Measurements from ENCODE around the gene CLEC3B.

The CLEC3B gene

DNA sequence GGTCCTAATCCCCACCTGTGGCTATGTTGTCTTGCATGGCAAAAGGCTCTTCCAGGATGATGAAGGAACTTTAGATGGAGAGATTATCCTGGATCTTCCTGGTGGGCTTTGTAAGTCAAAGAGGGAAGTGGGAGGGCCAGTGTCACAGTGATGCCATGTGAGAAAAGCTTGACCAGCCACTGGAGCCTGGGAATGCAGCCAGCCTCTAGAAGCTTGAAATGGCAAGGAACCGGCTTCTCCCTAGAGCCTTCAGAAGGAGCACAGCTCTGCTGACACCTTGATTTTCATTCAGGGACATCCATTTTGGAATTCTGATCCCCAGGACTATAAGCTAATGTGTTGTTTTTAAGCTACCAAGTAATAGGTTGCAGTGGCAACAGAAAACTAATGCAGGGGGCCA is 58.3 kb downstream of the CLEC3B start:
- Histone ChIP-seq H3K27me3 (ENCODE audit: insufficient read depth, low read length) (peaks cover 1% of the 10 kb centered on the region), H3F3A (ENCODE audit: insufficient read depth, low read length) (no peaks in the 10 kb centered on the region), H3K4me1 (ENCODE audit: insufficient read depth, low read length, severe bottlenecking) (no peaks in the 10 kb centered on the region), H3K9me3 (ENCODE audit: low read length) (no peaks in the 10 kb centered on the region), H2AFZ (ENCODE audit: low read length) (no peak overlapping the region), H3K4me2 (ENCODE audit: low read length) (no peak overlapping the region), H3K36me3 (ENCODE audit: insufficient read depth, low read length) (no peaks in the 10 kb centered on the region), H3K27ac (ENCODE audit: low read depth, low read length, poor library complexity, severe bottlenecking) (no peak overlapping the region), H3K9me2 (ENCODE audit: low read depth, low read length) (no peaks in the 10 kb centered on the region), H4K20me1 (ENCODE audit: insufficient read depth, low read length) (no peaks in the 10 kb centered on the region), H3K4me3 (ENCODE audit: low read depth, low read length, poor library complexity, severe bottlenecking) (no peak overlapping the region), H3K9ac (ENCODE audit: low read length) (no peak overlapping the region), H3K79me2 (ENCODE audit: insufficient read depth, low read length) (no peaks in the 10 kb centered on the region)
- TF ChIP-seq, protein P1, sequence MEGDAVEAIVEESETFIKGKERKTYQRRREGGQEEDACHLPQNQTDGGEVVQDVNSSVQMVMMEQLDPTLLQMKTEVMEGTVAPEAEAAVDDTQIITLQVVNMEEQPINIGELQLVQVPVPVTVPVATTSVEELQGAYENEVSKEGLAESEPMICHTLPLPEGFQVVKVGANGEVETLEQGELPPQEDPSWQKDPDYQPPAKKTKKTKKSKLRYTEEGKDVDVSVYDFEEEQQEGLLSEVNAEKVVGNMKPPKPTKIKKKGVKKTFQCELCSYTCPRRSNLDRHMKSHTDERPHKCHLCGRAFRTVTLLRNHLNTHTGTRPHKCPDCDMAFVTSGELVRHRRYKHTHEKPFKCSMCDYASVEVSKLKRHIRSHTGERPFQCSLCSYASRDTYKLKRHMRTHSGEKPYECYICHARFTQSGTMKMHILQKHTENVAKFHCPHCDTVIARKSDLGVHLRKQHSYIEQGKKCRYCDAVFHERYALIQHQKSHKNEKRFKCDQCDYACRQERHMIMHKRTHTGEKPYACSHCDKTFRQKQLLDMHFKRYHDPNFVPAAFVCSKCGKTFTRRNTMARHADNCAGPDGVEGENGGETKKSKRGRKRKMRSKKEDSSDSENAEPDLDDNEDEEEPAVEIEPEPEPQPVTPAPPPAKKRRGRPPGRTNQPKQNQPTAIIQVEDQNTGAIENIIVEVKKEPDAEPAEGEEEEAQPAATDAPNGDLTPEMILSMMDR (IDR thresholded peaks at IDR 0.05; ENCODE audit: low read length) = no peak
- TF ChIP-seq EZH2 (IDR thresholded peaks at IDR 0.05; ENCODE audit: borderline replicate concordance, low read length) = no peak

GRCh38 chr3:45084820-45085816 is 59.0 kb downstream of the CLEC3B start:
- Histone ChIP-seq H3K4me2 (ENCODE audit: low read length) (no peak overlapping the region), H3K9me2 (ENCODE audit: low read depth, low read length) (no peaks in the 10 kb centered on the region), H3K79me2 (ENCODE audit: insufficient read depth, low read length) (no peaks in the 10 kb centered on the region), H3K4me3 (ENCODE audit: low read depth, low read length, poor library complexity, severe bottlenecking) (no peak overlapping the region), H3K36me3 (ENCODE audit: insufficient read depth, low read length) (no peaks in the 10 kb centered on the region), H3K9ac (ENCODE audit: low read length) (no peak overlapping the region), H3K4me1 (ENCODE audit: insufficient read depth, low read length, severe bottlenecking) (no peaks in the 10 kb centered on the region), H3K27ac (ENCODE audit: low read depth, low read length, poor library complexity, severe bottlenecking) (no peak overlapping the region), H3K9me3 (ENCODE audit: low read length) (no peaks in the 10 kb centered on the region), H3F3A (ENCODE audit: insufficient read depth, low read length) (no peaks in the 10 kb centered on the region), H2AFZ (ENCODE audit: low read length) (no peak overlapping the region), H4K20me1 (ENCODE audit: insufficient read depth, low read length) (no peaks in the 10 kb centered on the region), H3K27me3 (ENCODE audit: insufficient read depth, low read length) (peaks cover 6% of the 10 kb centered on the region)
- no peak for TF ChIP-seq EZH2 (IDR thresholded peaks at IDR 0.05; ENCODE audit: borderline replicate concordance, low read length)
- TF ChIP-seq, protein P1 (IDR thresholded peaks at IDR 0.05; ENCODE audit: low read length) = no peak
